Neural cell (in vitro differentiated cells): ENCODE measurements around the gene SLC37A2.

Experiments used
- EP300 ChIP-seq: fragments of 450-650 bp; conservative IDR thresholded peaks from 2 replicates; pipeline ENCODE4 v1.6.1; 2014; ENCODE audit warnings: antibody characterized with exemption, mild to moderate bottlenecking, moderate library complexity; ENCODE audit not compliant: poor library complexity, severe bottlenecking
- EZH2 ChIP-seq: fragments of 200-600, 300-800 bp; shearing (Covaris generic), sonication (generic); IDR thresholded peaks from 2 replicates; pipeline ENCODE4 v1.6.1; 2014; ENCODE audit warnings: antibody characterized with exemption, low read length, borderline replicate concordance, mild to moderate bottlenecking; ENCODE audit not compliant: insufficient read depth, poor library complexity, severe bottlenecking
- POLR2AphosphoS5 ChIP-seq: IDR thresholded peaks from 2 replicates; pipeline ENCODE4 v1.6.1; 2012
- TAF1 ChIP-seq: IDR thresholded peaks from 2 replicates; pipeline ENCODE4 v1.6.1; 2012; ENCODE audit warnings: low read depth
- TF ChIP-seq, protein P1 (sequence below): IDR thresholded peaks from 2 replicates; pipeline ENCODE4 v1.6.1; 2012; ENCODE audit warnings: borderline replicate concordance
- TF ChIP-seq, protein P2 (sequence below): fragments of 450-650 bp; IDR thresholded peaks from 2 replicates; pipeline ENCODE4 v1.5.1; 2014; ENCODE audit warnings: antibody characterized with exemption, mild to moderate bottlenecking, moderate library complexity; ENCODE audit not compliant: poor library complexity, severe bottlenecking

DNA sequence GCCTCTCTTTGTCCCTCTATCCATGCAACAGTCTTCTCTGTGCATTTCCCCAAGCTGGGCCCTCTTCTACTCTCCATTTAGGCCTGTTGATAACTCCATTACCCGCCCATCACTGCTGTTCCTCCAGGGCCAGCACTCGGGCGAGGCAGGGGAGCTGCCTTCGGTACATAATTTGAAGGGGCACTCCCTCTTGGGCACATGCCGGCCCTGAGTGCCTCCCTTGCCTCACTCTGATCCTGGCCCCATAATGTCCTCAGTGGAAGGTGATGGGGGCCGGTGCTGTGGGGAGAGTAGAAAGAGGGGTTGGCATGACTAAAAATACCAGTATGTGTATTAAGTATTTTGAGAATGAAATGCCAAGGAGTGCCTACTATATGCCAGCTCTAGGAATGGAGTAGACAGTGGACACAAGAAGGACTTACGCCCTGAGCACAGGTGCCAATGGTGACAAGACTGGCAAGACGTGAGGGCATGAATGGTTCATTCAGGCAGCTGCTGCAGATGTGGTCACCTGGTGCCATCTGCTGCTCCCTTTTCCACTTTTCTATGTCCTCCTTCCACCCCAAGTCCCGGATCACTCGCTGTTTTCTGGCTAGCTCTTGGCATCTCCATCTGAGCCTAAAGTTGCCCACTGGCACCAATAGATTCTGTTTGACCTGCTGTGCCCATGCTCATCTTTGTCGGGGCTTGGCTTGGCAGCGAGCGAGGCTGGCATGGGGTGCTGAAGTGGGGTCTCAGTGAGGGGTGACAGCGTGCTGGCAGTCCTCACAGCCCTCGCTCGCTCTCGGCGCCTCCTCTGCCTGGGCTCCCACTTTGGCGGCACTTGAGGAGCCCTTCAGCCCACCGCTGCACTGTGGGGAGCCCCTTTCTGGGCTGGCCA is 25.7 kb downstream of the SLC37A2 start:
- TF ChIP-seq TAF1, result no peak
- TF ChIP-seq, protein P1, sequence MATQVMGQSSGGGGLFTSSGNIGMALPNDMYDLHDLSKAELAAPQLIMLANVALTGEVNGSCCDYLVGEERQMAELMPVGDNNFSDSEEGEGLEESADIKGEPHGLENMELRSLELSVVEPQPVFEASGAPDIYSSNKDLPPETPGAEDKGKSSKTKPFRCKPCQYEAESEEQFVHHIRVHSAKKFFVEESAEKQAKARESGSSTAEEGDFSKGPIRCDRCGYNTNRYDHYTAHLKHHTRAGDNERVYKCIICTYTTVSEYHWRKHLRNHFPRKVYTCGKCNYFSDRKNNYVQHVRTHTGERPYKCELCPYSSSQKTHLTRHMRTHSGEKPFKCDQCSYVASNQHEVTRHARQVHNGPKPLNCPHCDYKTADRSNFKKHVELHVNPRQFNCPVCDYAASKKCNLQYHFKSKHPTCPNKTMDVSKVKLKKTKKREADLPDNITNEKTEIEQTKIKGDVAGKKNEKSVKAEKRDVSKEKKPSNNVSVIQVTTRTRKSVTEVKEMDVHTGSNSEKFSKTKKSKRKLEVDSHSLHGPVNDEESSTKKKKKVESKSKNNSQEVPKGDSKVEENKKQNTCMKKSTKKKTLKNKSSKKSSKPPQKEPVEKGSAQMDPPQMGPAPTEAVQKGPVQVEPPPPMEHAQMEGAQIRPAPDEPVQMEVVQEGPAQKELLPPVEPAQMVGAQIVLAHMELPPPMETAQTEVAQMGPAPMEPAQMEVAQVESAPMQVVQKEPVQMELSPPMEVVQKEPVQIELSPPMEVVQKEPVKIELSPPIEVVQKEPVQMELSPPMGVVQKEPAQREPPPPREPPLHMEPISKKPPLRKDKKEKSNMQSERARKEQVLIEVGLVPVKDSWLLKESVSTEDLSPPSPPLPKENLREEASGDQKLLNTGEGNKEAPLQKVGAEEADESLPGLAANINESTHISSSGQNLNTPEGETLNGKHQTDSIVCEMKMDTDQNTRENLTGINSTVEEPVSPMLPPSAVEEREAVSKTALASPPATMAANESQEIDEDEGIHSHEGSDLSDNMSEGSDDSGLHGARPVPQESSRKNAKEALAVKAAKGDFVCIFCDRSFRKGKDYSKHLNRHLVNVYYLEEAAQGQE, result no peak
- TF ChIP-seq, protein P2, sequence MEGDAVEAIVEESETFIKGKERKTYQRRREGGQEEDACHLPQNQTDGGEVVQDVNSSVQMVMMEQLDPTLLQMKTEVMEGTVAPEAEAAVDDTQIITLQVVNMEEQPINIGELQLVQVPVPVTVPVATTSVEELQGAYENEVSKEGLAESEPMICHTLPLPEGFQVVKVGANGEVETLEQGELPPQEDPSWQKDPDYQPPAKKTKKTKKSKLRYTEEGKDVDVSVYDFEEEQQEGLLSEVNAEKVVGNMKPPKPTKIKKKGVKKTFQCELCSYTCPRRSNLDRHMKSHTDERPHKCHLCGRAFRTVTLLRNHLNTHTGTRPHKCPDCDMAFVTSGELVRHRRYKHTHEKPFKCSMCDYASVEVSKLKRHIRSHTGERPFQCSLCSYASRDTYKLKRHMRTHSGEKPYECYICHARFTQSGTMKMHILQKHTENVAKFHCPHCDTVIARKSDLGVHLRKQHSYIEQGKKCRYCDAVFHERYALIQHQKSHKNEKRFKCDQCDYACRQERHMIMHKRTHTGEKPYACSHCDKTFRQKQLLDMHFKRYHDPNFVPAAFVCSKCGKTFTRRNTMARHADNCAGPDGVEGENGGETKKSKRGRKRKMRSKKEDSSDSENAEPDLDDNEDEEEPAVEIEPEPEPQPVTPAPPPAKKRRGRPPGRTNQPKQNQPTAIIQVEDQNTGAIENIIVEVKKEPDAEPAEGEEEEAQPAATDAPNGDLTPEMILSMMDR, result no peak
- TF ChIP-seq POLR2AphosphoS5, result no peak
- TF ChIP-seq EP300, result no peak
- no peak for TF ChIP-seq EZH2
